SKM-1 (cell line): ENCODE results near the gene NPC2.
A peak's percentile ranks its signal among the peaks of the same experiment; 100 is the strongest.

Experiments
- DNase-seq: peaks from one replicate; lab custom pipeline; 2025; ENCODE audit not compliant: unreplicated experiment; lab: John Stamatoyannopoulos, UW

Gene NPC2

GRCh38 chr14:74519316-74520074 lies 26.4 kb upstream of the NPC2 start:
- no peak for DNase-seq

- DNase-seq: no peak
Observed at GRCh38 chr14:74518221-74518620, 25.1 kb upstream of the NPC2 start.

- no peak for DNase-seq
Observed at GRCh38 chr14:74517731-74518130, 24.6 kb upstream of the NPC2 start.

- DNase-seq: no peak
Observed at GRCh38 chr14:74516451-74517160, 23.5 kb upstream of the NPC2 start.

- DNase-seq: no peak
Observed at GRCh38 chr14:74515891-74516412, 22.8 kb upstream of the NPC2 start.

- peak; percentile 8 for DNase-seq
Observed at GRCh38 chr14:74514471-74514941, 21.4 kb upstream of the NPC2 start.

GRCh38 chr14:74511966-74512830 lies 19.1 kb upstream of the NPC2 start:
- DNase-seq: no peak

- no peak for DNase-seq
Observed at GRCh38 chr14:74510959-74511409, 17.9 kb upstream of the NPC2 start.

GRCh38 chr14:74510223-74510931 lies 17.3 kb upstream of the NPC2 start:
- DNase-seq: no peak

- DNase-seq: no peak
Observed at GRCh38 chr14:74509587-74510222, 16.6 kb upstream of the NPC2 start.

GRCh38 chr14:74508844-74509428 lies 15.8 kb upstream of the NPC2 start:
- no peak for DNase-seq

- DNase-seq: no peak
Observed at GRCh38 chr14:74508292-74508731, 15.2 kb upstream of the NPC2 start.

GRCh38 chr14:74507840-74508239 lies 14.7 kb upstream of the NPC2 start:
- no peak for DNase-seq

GRCh38 chr14:74507085-74507484 lies 14.0 kb upstream of the NPC2 start:
- no peak for DNase-seq

- DNase-seq: no peak
Observed at GRCh38 chr14:74506411-74506851, 13.3 kb upstream of the NPC2 start.

- no peak for DNase-seq
Observed at GRCh38 chr14:74505831-74506230, 12.7 kb upstream of the NPC2 start.

GRCh38 chr14:74504874-74505720 lies 12.0 kb upstream of the NPC2 start:
- no peak for DNase-seq

GRCh38 chr14:74504412-74504811 lies 11.3 kb upstream of the NPC2 start:
- DNase-seq: no peak

- no peak for DNase-seq
Observed at GRCh38 chr14:74503938-74504335, 10.8 kb upstream of the NPC2 start.
